ENCODE results near the gene ZMAT2.

GRCh38 chr5:140671472-140672125 is 28.6 kb upstream of the ZMAT2 start:
- no peak for TF ChIP-seq CTCF (IDR thresholded peaks at IDR 0.05; ENCODE audit: low read length)
- TF ChIP-seq EZH2phosphoT487 (IDR thresholded peaks at IDR 0.05; ENCODE audit: low read length), result no peak
- no peak for TF ChIP-seq EZH2 (optimal IDR thresholded peaks at IDR 0.05; ENCODE audit: low read depth, low read length)
